ENCODE measurements around the gene COL10A1.

The COL10A1 gene

DNA sequence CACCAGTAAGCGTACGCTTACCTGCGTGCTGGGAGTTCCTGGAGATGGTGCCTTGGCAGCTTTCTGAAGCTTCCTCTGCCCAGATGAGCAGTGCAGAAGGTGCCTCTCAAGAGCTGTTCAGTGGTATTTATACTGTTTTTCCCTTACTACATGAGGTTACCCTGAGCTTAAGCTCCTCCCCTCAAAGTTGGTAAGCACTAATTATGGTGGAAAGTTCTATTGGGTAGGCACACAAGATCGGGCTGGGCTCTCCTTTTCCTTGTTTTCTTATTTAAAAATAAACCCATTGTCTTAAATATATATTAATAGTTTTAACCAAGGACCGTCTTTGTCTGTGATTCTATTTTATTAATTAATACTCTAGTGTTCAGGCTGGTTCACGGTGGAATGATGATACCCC, at the start of gene COL10A1:
COL10A1 (minus strand) TSS at position 101 of the 400 bp plus-strand sequence. CDS start 640 bp downstream, outside the sequence.
- Histone ChIP-seq H3K9me3 (ENCODE audit: control insufficient read depth, low read depth, low read length) (no peaks in the 10 kb centered on the region), H3K9ac (ENCODE audit: low read length) (no peak within 1 kb of the TSS), H3K36me3 (ENCODE audit: control insufficient read depth, low read depth, low read length) (no peaks in the 10 kb centered on the region), H3K27me3 (ENCODE audit: control insufficient read depth, insufficient read depth, low read length) (no peaks in the 10 kb centered on the region), H3K4me3 (ENCODE audit: low read length) (no peak within 1 kb of the TSS), H3K27ac (ENCODE audit: low read length) (no peak within 1 kb of the TSS), H3K4me1 (ENCODE audit: control insufficient read depth, low read depth, low read length) (no peaks in the 10 kb centered on the region)

- Histone ChIP-seq H3K36me3 (ENCODE audit: control insufficient read depth, low read depth, low read length) (no peaks in the 10 kb centered on the region), H3K4me3 (ENCODE audit: low read length) (no peak overlapping the region), H3K27me3 (ENCODE audit: control insufficient read depth, insufficient read depth, low read length) (no peaks in the 10 kb centered on the region), H3K9ac (ENCODE audit: low read length) (no peak overlapping the region), H3K4me1 (ENCODE audit: control insufficient read depth, low read depth, low read length) (no peaks in the 10 kb centered on the region), H3K9me3 (ENCODE audit: control insufficient read depth, low read depth, low read length) (peaks cover 5% of the 10 kb centered on the region), H3K27ac (ENCODE audit: low read length) (no peak overlapping the region)
These were observed 49.4 kb upstream of the COL10A1 start for GRCh38 chr6:116175344-116175743.

DNA sequence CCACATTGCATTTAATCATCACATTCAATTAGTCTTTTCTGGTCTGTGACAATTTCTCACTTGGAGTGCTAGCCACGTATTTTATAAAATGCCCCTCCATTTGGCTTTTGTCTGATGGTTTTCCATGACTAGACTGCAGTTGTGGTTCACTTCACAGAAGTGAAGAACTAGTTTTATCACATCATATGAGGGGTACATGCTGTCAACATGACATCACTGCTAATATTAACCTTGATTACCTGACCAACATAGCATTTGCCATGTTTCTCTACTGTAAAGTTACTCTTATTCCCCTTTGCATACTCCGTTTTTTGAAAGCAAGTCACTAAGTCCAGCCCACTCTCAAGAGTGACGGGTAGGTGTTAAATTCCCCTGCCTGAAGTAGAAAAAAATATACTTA, 48.0 kb upstream of the COL10A1 start:
- no peak overlapping the region for H3K4me3 ChIP-seq (ENCODE audit: low read length)
- no peaks in the 10 kb centered on the region for H3K27me3 ChIP-seq (ENCODE audit: control insufficient read depth, insufficient read depth, low read length)
- H3K4me1 ChIP-seq (ENCODE audit: control insufficient read depth, low read depth, low read length), result no peaks in the 10 kb centered on the region
- peaks cover 5% of the 10 kb centered on the region for H3K9me3 ChIP-seq (ENCODE audit: control insufficient read depth, low read depth, low read length)
- no peak overlapping the region for H3K9ac ChIP-seq (ENCODE audit: low read length)
- no peak overlapping the region for H3K27ac ChIP-seq (ENCODE audit: low read length)
- H3K36me3 ChIP-seq (ENCODE audit: control insufficient read depth, low read depth, low read length), result no peaks in the 10 kb centered on the region

DNA sequence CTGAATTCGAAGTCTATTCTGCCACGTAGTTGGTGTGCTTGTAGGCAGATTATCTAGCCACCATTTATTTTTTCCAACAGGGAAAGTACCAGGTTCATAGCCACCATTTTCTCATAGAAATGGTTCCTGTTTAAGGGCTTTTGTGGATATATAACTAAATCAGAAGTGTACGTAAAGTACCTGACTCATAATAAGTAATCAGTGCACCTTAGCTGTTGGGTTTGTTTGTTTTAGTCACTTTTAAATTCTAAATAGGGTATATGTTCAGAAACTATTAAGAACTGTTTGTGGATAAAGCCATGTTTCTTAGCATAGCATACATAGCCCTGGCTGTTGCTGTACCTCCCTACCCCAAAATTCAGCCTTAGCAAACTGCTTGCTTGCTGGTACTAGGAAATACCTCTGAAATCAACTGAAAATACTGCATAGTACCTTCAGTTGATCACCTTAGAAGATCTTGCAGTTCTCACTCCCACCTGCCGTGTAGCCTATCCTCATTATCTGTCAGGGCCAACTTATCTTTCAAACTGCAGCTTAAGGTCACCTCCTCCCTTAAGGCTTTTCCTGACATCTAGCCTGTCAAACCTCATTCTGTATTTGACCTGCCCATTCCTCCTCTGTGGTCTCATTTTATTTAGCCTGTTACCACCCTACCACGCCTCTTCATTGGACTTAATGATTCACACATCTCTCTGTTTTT, 44.6 kb upstream of the COL10A1 start:
- Histone ChIP-seq H3K4me1 (ENCODE audit: control insufficient read depth, low read depth, low read length) (no peaks in the 10 kb centered on the region), H3K4me3 (ENCODE audit: low read length) (no peak overlapping the region), H3K9ac (ENCODE audit: low read length) (no peak overlapping the region), H3K27ac (ENCODE audit: low read length) (no peak overlapping the region), H3K36me3 (ENCODE audit: control insufficient read depth, low read depth, low read length) (no peaks in the 10 kb centered on the region), H3K27me3 (ENCODE audit: control insufficient read depth, insufficient read depth, low read length) (no peaks in the 10 kb centered on the region), H3K9me3 (ENCODE audit: control insufficient read depth, low read depth, low read length) (peaks cover 4% of the 10 kb centered on the region)

DNA sequence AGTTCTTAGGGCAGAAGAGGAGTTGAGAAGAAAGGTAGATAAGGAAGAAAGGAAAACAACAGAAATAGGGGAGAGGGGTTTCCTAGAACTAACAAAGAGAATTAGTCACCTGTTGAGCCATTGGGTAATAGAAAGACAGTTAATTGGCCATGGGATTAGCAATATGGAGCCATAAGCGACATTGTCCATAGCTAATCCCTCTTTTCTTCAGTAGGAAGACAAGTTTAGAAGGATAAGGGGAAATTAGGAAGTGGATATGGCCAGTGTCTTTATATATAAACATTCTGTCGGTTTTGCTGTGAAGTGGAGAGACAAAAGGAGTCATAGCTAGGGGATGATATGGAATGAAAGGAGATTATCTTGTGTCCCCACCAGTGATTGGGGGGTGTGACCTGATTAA, 43.9 kb upstream of the COL10A1 start:
- H3K9ac ChIP-seq (ENCODE audit: low read length), result no peak overlapping the region
- no peaks in the 10 kb centered on the region for H3K4me1 ChIP-seq (ENCODE audit: control insufficient read depth, low read depth, low read length)
- no peak overlapping the region for H3K27ac ChIP-seq (ENCODE audit: low read length)
- no peaks in the 10 kb centered on the region for H3K9me3 ChIP-seq (ENCODE audit: control insufficient read depth, low read depth, low read length)
- no peaks in the 10 kb centered on the region for H3K36me3 ChIP-seq (ENCODE audit: control insufficient read depth, low read depth, low read length)
- H3K4me3 ChIP-seq (ENCODE audit: low read length), result no peak overlapping the region
- no peaks in the 10 kb centered on the region for H3K27me3 ChIP-seq (ENCODE audit: control insufficient read depth, insufficient read depth, low read length)

DNA sequence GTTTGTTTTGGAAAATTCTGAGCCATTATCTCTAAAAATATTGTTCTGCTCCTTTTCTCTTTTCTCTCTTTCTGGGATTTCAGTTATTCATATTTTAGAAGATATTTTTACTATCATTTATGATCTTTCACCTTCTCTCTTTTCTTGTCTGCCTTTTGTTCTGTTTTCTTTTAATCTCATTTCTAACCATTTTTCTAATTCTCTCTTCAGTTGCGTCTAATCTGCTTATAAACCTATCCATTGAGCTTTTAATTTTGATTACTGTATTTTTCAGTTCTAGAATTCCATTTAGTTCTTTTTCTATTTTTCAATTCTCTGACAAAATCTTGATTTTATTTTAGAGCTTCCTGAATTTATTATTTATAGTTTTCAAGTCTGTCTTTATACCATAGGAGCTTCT, 42.2 kb upstream of the COL10A1 start:
- Histone ChIP-seq H3K27ac (ENCODE audit: low read length) (no peak overlapping the region), H3K4me1 (ENCODE audit: control insufficient read depth, low read depth, low read length) (no peaks in the 10 kb centered on the region), H3K4me3 (ENCODE audit: low read length) (no peak overlapping the region), H3K27me3 (ENCODE audit: control insufficient read depth, insufficient read depth, low read length) (no peaks in the 10 kb centered on the region), H3K9ac (ENCODE audit: low read length) (no peak overlapping the region), H3K36me3 (ENCODE audit: control insufficient read depth, low read depth, low read length) (no peaks in the 10 kb centered on the region), H3K9me3 (ENCODE audit: control insufficient read depth, low read depth, low read length) (no peaks in the 10 kb centered on the region)

DNA sequence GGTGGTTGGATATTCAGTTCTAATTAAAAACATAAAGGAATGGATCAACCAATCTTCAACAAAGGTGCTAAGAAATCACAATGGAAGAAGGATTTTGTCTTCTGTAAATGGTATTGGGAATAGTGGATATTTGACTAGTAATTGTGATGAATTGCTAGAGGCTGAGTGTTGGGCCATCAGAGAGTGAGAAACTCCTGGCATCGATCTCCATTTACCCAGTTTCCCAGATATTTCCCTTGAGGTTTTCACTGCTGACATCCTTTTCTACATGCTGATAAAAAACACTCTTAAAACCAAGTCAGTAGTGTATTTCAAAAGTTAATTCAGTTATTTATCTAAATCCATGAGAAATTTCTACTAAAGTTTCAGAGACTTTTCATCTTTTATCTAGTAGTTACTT, 40.4 kb upstream of the COL10A1 start:
- Histone ChIP-seq H3K4me1 (ENCODE audit: control insufficient read depth, low read depth, low read length) (no peaks in the 10 kb centered on the region), H3K4me3 (ENCODE audit: low read length) (no peak overlapping the region), H3K9me3 (ENCODE audit: control insufficient read depth, low read depth, low read length) (no peaks in the 10 kb centered on the region), H3K36me3 (ENCODE audit: control insufficient read depth, low read depth, low read length) (no peaks in the 10 kb centered on the region), H3K9ac (ENCODE audit: low read length) (no peak overlapping the region), H3K27ac (ENCODE audit: low read length) (no peak overlapping the region), H3K27me3 (ENCODE audit: control insufficient read depth, insufficient read depth, low read length) (no peaks in the 10 kb centered on the region)

DNA sequence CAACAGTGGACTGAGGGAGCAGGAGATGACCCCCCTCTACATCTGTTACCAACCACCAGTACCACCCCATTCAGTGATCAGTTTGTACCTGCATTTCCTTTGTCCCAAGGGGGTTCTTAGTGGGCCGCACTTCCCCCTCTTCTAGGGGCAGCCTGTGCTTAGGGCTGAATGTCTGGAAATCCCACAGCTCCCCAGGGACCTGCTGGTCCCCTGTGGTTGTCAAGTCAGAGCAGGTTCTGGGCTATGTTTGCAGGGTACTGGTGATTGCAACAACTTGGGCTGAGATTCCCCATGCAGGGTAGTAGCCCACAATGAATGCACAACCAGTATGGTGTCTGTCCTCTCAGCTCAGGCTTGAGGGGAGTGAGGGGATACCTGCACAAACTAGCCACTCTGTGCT, 39.7 kb upstream of the COL10A1 start:
- Histone ChIP-seq H3K9ac (ENCODE audit: low read length) (no peak overlapping the region), H3K9me3 (ENCODE audit: control insufficient read depth, low read depth, low read length) (no peaks in the 10 kb centered on the region), H3K36me3 (ENCODE audit: control insufficient read depth, low read depth, low read length) (no peaks in the 10 kb centered on the region), H3K27ac (ENCODE audit: low read length) (no peak overlapping the region), H3K4me3 (ENCODE audit: low read length) (no peak overlapping the region), H3K4me1 (ENCODE audit: control insufficient read depth, low read depth, low read length) (no peaks in the 10 kb centered on the region), H3K27me3 (ENCODE audit: control insufficient read depth, insufficient read depth, low read length) (no peaks in the 10 kb centered on the region)

GRCh38 chr6:116159782-116160524, 34.0 kb upstream of the COL10A1 start:
- Histone ChIP-seq H3K9ac (ENCODE audit: low read length) (no peak overlapping the region), H3K4me3 (ENCODE audit: low read length) (no peak overlapping the region), H3K9me3 (ENCODE audit: control insufficient read depth, low read depth, low read length) (no peaks in the 10 kb centered on the region), H3K36me3 (ENCODE audit: control insufficient read depth, low read depth, low read length) (no peaks in the 10 kb centered on the region), H3K27me3 (ENCODE audit: control insufficient read depth, insufficient read depth, low read length) (no peaks in the 10 kb centered on the region), H3K27ac (ENCODE audit: low read length) (no peak overlapping the region), H3K4me1 (ENCODE audit: control insufficient read depth, low read depth, low read length) (peaks cover 4% of the 10 kb centered on the region)

DNA sequence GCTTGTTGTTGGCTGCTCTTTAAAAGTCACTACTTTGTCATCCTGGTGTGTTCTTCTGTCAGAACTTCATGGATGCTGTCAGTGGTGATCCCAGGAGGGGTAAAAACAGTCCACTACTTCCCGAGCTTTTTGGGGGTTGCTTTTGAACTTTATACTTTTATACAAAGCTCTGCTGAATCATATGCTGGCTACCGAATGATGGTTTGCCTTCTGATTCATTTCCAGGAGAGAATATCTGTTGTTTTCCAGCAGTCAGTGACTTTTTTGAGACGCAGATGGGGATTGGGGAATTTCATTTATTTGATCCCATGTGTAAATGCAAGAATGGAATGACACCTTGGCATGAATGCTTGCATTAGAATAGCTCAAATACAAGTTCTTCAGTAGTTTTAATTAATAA, 32.7 kb upstream of the COL10A1 start:
- peaks cover 4% of the 10 kb centered on the region for H3K4me1 ChIP-seq (ENCODE audit: control insufficient read depth, low read depth, low read length)
- no peaks in the 10 kb centered on the region for H3K36me3 ChIP-seq (ENCODE audit: control insufficient read depth, low read depth, low read length)
- H3K9me3 ChIP-seq (ENCODE audit: control insufficient read depth, low read depth, low read length), result no peaks in the 10 kb centered on the region
- no peak overlapping the region for H3K9ac ChIP-seq (ENCODE audit: low read length)
- H3K27me3 ChIP-seq (ENCODE audit: control insufficient read depth, insufficient read depth, low read length), result no peaks in the 10 kb centered on the region
- H3K27ac ChIP-seq (ENCODE audit: low read length), result no peak overlapping the region
- H3K4me3 ChIP-seq (ENCODE audit: low read length), result no peak overlapping the region

- no peaks in the 10 kb centered on the region for H3K9me3 ChIP-seq (ENCODE audit: control insufficient read depth, low read depth, low read length)
- H3K27ac ChIP-seq (ENCODE audit: low read length), result no peak overlapping the region
- no peak overlapping the region for H3K4me3 ChIP-seq (ENCODE audit: low read length)
These were observed 31.5 kb upstream of the COL10A1 start for GRCh38 chr6:116157391-116157790.

More at GRCh38 chr6:116157391-116157790, 31.5 kb upstream of the COL10A1 start:
- Histone ChIP-seq H3K9ac (ENCODE audit: low read length) (no peak overlapping the region), H3K27me3 (ENCODE audit: control insufficient read depth, insufficient read depth, low read length) (no peaks in the 10 kb centered on the region), H3K36me3 (ENCODE audit: control insufficient read depth, low read depth, low read length) (no peaks in the 10 kb centered on the region), H3K4me1 (ENCODE audit: control insufficient read depth, low read depth, low read length) (peaks cover 7% of the 10 kb centered on the region)

Measured in iPS-18a (cell line).